Measurements from ENCODE around the gene MROH7.

- TF ChIP-seq CTCF (IDR thresholded peaks at IDR 0.05; ENCODE audit: poor library complexity): peak; percentile 71
- TF ChIP-seq EZH2 (IDR thresholded peaks at IDR 0.05; ENCODE audit: borderline replicate concordance): no peak
Observed at GRCh38 chr1:54671985-54672608, 30.5 kb downstream of the MROH7 start.
